Measurements from ENCODE around the gene MTMR3. TPM values are rescaled to one million over a fixed set of nuclear protein-coding genes. Genes with fewer than 3 reads are reported as not detected.

MTMR3 gene
- total and polyA plus RNA-seq, 9 donors = 21.4 to 66.2 (median 47.8) TPM

DNA sequence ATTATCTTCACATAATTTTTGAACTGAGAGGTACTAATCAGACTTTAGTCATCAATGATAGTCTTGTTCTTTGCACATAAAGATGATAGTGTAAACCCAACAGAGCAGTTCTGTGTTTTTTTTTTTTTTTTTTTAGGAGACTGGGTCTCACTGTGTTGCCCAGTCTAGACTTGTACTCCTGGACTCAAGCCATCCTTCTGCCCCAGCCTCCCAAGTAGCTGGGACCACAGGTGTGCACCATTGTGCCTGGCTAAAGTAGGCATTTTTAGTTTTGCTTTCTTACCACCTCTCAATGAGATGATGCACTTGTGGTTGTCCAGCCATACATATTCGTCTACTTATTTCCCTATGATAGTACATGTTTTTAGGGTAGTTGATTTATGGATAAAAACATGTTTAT is 50.6 kb downstream of the MTMR3 start:
- intact Hi-C loops (cut with DNase I) = no loop called here
- H3K27ac ChIP-seq = no peak overlapping the region
- no peak overlapping the region for H3K4me3 ChIP-seq
- no peak for DNase-seq
- WGBS, 3 donors = 94 to 97% (median 96%) methylated on average over 1 of the region's 1 CpG
- no peaks in the 10 kb centered on the region for H3K9me3 ChIP-seq
- peaks cover 6% of the 10 kb centered on the region for H3K4me1 ChIP-seq (ENCODE audit: insufficient read depth)
- H3K27me3 ChIP-seq = no peaks in the 10 kb centered on the region
- no peak for TF ChIP-seq POLR2A (IDR thresholded peaks at IDR 0.05)
- TF ChIP-seq, protein P1, sequence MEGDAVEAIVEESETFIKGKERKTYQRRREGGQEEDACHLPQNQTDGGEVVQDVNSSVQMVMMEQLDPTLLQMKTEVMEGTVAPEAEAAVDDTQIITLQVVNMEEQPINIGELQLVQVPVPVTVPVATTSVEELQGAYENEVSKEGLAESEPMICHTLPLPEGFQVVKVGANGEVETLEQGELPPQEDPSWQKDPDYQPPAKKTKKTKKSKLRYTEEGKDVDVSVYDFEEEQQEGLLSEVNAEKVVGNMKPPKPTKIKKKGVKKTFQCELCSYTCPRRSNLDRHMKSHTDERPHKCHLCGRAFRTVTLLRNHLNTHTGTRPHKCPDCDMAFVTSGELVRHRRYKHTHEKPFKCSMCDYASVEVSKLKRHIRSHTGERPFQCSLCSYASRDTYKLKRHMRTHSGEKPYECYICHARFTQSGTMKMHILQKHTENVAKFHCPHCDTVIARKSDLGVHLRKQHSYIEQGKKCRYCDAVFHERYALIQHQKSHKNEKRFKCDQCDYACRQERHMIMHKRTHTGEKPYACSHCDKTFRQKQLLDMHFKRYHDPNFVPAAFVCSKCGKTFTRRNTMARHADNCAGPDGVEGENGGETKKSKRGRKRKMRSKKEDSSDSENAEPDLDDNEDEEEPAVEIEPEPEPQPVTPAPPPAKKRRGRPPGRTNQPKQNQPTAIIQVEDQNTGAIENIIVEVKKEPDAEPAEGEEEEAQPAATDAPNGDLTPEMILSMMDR (IDR thresholded peaks at IDR 0.05) = no peak
- no peak for TF ChIP-seq EP300 (IDR thresholded peaks at IDR 0.05)
- H3K36me3 ChIP-seq = no peaks in the 10 kb centered on the region

DNA sequence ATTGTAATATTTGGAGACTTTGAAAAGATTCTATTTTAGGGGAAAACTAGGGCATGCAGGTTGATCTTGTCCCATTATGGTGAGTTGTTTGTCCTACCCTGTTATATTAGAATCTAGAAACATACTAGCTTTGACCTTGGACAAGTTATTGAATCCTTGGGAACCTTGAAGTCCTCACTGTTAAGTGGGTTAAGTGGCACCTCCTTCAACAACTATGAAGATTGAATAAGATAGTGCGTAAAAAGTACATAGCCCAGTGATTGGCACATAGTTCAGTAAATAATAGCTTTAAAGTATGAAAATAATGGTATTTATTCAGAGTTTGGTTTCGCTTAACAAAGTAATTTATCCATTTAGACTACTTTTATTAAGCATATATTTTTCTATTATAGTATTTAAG is 51.6 kb downstream of the MTMR3 start:
- no peak overlapping the region for H3K27ac ChIP-seq
- no peaks in the 10 kb centered on the region for H3K36me3 ChIP-seq
- intact Hi-C loops (cut with DNase I) = no loop called here
- TF ChIP-seq, protein P1 (IDR thresholded peaks at IDR 0.05) = no peak
- TF ChIP-seq POLR2A (IDR thresholded peaks at IDR 0.05) (no peak), EP300 (IDR thresholded peaks at IDR 0.05) (no peak)
- no peak for DNase-seq
- no peaks in the 10 kb centered on the region for H3K9me3 ChIP-seq
- H3K4me3 ChIP-seq = no peak overlapping the region
- 95 to 98% (median 97%) methylated on average over 2 of the region's 2 CpGs for WGBS, 3 donors
- peaks cover 6% of the 10 kb centered on the region for H3K4me1 ChIP-seq (ENCODE audit: insufficient read depth)
- no peaks in the 10 kb centered on the region for H3K27me3 ChIP-seq

DNA sequence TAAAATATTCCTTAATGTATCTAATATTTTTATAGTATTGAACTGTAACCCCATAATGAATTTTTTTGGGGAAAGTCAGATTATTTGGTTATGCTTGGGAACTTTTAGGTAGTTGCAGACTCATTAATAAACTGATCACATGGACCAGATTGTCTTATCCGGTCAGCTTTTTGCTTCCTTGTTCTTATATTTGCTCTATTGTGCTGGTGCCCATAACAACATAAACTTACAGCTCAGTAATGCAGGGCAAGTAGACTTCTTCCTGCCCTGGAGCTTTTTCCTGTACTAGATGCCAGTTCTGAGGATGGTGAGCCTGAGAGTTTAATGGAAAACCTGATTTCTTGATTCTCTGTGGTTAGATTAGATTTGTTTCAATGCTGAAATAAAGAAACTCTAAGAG is 53.2 kb downstream of the MTMR3 start:
- H3K9me3 ChIP-seq = no peaks in the 10 kb centered on the region
- H3K4me1 ChIP-seq (ENCODE audit: insufficient read depth) = peaks cover 4% of the 10 kb centered on the region
- no peak overlapping the region for H3K27ac ChIP-seq
- no peaks in the 10 kb centered on the region for H3K27me3 ChIP-seq
- intact Hi-C loops (cut with DNase I) = no loop called here
- H3K36me3 ChIP-seq = no peaks in the 10 kb centered on the region
- TF ChIP-seq EP300 (IDR thresholded peaks at IDR 0.05) (no peak), POLR2A (IDR thresholded peaks at IDR 0.05) (no peak)
- TF ChIP-seq, protein P1 (IDR thresholded peaks at IDR 0.05) = no peak
- WGBS, 3 donors = 64 to 71% (median 71%) methylated on average over 1 of the region's 1 CpG
- no peak for DNase-seq
- no peak overlapping the region for H3K4me3 ChIP-seq

GRCh38 chr22:29937940-29938693 is 55.1 kb downstream of the MTMR3 start:
- TF ChIP-seq, protein P1 (IDR thresholded peaks at IDR 0.05) = no peak
- TF ChIP-seq POLR2A (IDR thresholded peaks at IDR 0.05) = no peak
- no peak for TF ChIP-seq EP300 (IDR thresholded peaks at IDR 0.05)
- no peak for DNase-seq
- 95 to 96% (median 96%) methylated on average over 7 of the region's 7 CpGs for WGBS, 3 donors

More at GRCh38 chr22:29937940-29938693, 55.1 kb downstream of the MTMR3 start:
- no peak overlapping the region for H3K27ac ChIP-seq
- intact Hi-C loops (cut with DNase I) = no loop called here
- no peaks in the 10 kb centered on the region for H3K27me3 ChIP-seq
- no peak overlapping the region for H3K4me3 ChIP-seq
- H3K36me3 ChIP-seq = no peaks in the 10 kb centered on the region
- H3K9me3 ChIP-seq = no peaks in the 10 kb centered on the region
- peaks cover 2% of the 10 kb centered on the region for H3K4me1 ChIP-seq (ENCODE audit: insufficient read depth)
